HG03039 (cell line): ENCODE results near the gene CTAG2.
"Not testable (repeated sequence)": the region's sequence is repeated elsewhere in the genome, so short reads cannot be mapped to it uniquely, and the experiment has no call there.

Experiments
- ATAC-seq: cut with Tn5 transposase; IDR thresholded peaks from one replicate; pipeline ENCODE4 v1.9.1; 2021; ENCODE audit warnings: mild to moderate bottlenecking, moderate library complexity; ENCODE audit not compliant: unreplicated experiment

Gene CTAG2

DNA sequence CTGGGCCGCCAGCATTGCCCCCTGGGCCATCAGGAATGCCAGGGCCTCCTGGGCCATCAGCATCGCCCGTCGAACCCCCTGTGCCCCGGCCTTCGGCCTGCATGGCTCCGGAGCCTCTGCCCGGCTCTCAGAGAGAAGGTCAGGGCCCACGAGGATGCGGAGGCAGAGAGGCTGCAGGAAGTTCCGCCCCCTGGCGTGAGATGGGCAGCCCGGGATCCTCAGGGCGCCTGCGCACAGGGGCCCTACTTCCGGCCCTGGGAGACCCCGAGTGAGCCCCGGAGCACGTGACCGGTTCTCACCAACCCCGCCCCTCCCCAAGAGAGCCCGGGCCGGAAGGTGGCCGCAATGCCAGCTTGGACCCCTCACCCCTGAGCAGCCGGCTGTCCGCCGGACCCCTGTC, at the start of gene CTAG2:
Gene CTAG2, minus strand, starts transcription at position 167 of the 400 bp plus-strand sequence. Its CDS starts 64 bp downstream, at position 103.
- ATAC-seq, result not testable (repeated sequence)

DNA sequence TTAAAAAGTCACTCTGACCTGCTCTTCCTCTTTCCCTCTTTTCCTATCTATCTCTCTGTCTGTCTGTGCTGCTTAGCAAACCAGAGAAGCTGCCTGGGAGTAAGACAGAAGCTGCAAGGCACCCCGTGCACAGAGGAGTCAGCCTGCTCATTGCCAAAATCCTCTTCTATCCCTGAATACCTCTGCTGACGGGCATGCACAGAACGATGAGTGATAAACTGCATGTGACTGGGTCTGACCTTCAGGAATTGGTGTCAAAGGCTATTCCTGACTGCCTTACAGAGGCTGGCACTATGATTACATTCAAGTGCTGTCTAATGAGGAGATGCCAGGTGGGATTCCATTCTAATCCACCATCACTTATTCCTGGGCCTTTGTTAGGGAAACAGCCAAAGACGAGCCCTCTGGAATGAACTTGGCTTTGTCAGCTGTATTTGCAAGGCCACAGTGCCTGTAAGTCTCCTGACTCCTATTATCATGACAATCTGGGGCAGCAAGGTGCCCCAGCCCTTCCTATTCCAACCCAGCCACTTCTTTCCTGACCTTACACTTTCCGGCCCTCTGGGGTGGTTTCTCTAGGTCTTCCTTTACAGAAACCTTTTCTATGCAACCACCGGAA, 45.4 kb upstream of the CTAG2 start:
- ATAC-seq, result no peak

DNA sequence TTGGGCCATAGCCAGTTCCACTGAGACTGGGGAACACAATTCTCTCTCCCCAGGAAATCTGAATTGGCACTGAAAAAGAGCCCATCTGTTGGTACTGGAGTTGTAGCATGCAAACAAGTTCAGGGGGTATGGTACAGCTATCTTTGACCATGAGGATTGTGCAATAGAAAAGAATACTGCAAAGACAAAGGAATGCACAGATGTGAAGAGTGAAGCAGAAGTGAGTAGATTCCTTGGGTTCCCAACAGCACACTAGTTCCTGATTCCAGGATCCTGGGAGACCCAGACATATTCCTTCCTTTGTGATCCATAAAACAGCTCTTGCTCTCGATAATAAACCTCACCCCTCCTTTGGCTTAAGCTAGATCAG, 43.3 kb upstream of the CTAG2 start:
- no peak for ATAC-seq

DNA sequence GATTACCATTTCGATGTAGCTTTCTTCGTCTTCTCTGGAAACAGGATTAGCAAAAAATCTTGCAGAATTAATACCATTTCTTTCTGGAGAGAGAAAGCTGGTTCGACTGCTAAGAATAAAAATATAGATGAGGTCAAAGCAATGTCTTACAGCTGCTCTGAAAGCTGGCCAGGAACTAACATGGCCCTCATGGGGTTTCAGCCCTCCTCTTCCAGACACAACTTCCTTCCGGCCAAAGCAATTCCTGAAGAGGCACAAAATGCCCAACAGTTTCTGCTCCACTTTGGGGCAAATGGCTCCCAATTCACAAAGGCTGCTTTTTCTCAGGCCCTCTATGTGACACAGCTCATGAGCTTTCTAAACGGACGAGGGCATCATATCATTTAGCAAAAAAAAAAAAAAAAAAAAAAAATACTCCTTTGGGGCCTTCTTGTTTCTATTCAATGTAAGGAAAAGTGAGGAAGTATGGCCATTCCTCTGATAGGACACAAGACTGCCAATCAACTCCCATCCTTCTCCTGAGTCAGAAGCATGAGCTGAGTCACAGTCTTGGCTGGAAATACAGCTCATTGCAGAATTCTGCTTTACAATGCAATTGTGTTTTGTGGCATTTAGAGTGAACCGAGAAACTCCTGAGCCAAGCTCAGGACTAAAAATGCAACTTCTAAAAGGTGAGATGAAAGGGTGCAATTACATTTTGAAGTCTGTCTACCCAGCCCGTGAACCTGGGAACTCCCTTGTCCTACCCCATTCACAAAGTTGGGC, 42.7 kb upstream of the CTAG2 start:
- no peak for ATAC-seq

DNA sequence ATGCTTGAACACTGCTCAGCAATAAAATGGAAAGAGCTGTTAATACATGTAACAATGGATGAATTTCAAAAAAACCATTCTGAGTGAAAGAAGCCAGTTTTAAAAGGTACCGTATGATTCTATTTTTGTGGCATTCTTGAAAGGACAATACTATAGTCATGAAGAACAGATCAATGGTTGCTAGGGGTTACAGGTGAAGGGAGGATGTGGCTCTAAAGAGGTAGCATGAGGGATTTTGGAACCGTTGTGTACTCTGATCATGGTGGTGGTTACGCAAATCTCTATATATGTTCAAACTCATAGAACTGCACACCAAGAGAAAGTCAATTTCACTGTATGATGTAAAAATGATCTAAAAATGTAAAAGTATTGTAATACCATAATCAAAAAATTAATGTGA, 40.0 kb upstream of the CTAG2 start:
- ATAC-seq, result no peak

DNA sequence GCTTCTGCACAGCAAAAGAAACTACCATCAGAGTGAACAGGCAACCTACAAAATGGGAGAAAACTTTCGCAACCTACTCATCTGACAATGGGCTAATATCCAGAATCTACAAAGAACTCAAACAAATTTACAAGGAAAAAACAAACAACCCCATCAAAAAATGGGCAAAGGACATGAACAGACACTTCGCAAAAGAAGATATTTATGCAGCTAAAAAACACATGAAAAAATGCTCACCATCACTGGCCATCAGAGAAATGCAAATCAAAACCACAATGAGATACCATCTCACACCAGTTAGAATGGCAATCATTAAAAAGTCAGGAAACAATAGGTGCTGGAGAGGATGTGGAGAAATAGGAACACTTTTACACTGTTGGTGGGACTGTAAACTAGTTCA, 37.1 kb upstream of the CTAG2 start:
- not testable (repeated sequence) for ATAC-seq

DNA sequence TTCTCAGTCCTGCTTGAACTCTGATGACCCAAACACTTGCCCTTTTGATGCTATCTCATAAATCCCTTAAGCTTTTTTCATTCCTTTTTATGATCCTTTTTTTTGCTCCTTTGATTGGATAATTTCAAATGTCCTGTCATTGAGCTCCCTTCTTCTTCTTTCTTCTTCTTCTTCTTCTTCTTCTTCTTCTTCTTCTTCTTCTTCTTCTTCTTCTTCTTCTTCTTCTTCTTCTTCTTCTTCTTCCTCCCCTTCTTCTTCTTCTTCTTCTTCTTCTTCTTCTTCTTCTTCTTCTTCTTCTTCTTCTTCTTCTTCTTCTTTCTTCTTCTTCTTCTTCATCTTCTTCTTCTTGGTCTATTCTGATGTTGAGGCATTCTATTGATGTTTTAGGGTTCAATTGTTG, 18.7 kb upstream of the CTAG2 start:
- not testable (repeated sequence) for ATAC-seq

DNA sequence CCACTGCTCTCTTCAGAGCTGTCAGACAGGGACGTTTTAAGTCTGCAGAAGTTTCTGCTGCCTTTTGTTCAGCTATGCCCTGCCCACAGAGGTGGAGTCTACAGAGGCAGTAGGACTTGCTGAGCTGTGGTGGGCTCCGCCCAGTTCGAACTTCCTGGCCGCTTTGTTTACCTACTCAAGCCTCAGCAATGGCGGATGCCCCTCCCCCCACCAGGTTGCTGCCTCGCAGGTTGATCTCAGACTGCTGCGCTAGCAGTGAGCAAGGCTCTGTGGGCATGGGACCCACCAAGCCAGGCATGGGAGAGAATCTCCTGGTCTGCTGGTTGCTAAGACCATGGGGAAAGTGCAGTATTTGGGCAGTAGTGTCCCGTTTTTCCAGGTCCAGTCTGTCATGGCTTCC, 17.5 kb upstream of the CTAG2 start:
- ATAC-seq, result not testable (repeated sequence)

DNA sequence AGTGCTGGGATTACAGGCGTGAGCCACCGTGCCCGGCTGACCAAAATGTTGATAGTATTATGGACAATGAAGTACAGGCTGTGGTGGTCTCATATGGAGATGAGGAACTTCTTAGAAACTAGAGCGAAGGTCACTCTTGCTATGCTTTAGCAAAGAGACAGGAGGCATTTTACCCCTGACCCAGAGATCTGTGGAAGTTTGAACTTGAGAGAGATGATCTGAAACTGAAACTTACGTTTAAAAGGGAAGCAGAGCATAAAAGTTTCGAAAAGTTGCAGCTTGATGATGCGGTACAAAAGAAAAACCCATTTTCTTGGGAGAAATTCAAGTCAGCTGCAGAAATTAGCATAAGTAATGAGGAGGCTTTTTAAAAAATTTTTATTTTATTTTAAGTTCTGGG, 8.5 kb upstream of the CTAG2 start:
- ATAC-seq, result no peak

DNA sequence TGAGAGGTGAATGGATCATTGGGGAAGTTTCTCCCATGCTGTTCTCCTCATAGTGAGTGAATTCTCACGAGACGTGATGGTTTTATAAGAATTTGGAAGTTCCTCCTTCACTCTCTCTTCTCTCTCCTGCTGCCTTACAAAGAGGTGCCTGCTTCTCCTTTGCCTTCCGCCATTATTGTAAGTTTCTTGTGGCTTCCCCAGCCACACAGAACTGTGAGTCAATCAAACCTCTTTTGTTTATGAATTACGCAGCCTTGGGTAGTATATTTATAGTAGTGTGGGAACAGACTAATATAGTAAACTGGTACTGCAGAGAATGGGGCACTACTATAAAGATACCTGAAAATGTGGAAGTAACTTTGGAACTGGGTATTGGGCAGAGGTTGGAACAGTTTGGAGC, 7.8 kb upstream of the CTAG2 start:
- ATAC-seq, result no peak

DNA sequence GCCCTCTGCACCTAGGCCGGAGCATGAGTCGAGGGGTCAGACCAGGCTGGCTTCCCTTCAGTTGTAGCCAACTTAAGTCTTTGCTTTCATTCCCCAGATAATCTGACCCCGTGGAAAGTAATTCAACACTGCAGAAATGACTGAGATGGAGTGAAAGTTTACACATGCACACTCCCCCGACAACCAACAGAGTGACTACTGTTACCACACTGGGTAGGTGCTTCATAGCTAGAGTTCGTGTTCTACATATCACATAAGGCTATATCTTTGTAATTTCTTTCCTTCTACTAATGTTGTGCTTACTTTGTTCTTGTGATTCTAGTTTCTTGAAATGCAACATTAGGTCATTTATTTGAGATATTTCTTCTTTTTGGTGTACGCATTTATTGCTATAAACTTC, 7.2 kb upstream of the CTAG2 start:
- no peak for ATAC-seq

DNA sequence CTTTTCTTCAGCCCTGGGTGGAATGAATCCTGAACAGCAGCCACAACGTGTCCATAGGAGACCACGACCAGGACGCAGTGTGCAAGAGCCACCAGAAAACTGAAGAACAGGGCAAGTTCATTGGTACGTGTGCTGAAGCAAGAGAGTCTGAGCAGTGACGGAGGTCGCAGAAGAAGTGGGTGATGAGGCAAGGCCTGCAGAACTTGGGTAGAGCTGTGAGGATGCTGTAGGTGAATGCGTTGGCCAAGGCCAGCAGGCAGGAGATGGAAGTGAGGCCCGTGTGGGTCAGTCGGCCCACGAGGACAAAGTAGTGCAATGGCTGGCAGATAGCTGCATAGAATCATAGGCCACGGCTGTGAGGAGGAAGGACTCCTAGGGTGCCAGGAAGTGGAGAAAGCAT, 5.6 kb upstream of the CTAG2 start:
- no peak for ATAC-seq

DNA sequence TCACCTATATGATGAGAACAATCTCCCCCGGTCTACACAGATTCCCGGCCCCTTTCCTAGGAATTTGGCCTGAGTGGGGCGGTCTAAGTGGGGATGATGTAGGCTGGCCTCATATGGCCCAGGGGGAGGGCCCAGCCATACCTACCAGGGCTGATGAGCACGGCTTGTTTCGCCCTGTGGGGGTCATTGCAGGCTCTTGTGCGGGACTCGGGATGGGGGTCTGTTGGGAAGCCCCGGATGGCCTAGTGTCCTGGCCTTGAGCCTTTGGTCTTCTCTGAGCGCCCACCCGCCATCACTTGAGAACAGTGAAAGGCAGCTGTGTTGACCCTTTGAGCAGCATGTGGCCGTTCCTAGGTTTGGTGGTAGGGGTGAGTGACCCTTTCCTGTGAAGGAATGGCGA, 4.8 kb upstream of the CTAG2 start:
- no peak for ATAC-seq

DNA sequence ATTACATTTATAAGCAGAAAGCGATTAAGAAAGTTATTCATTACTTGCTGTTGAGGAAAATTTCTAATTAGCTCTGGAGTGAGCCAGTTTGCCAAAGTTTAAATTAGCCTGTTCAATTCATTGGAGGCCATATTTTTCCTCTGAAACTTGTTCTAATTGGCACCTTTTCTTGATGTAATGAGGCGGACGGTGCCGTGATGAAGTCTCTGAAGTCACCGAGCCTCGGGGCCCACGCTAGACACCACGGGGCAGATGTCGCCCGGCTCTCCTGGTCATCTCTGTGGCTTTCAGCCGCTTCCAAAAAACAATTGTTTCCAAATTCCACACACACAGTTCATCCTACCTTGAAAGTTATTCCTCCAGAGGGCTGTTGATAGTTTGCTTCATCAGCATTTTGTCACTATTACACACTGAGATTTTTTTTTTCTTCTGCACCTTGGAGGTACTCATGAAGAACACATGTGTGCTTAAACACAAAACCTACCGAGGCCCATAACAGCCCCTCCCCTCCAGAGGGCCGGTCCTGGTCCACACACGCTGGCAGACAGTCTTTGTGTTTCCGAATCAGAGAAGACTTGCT, 3.9 kb upstream of the CTAG2 start:
- ATAC-seq, result no peak

DNA sequence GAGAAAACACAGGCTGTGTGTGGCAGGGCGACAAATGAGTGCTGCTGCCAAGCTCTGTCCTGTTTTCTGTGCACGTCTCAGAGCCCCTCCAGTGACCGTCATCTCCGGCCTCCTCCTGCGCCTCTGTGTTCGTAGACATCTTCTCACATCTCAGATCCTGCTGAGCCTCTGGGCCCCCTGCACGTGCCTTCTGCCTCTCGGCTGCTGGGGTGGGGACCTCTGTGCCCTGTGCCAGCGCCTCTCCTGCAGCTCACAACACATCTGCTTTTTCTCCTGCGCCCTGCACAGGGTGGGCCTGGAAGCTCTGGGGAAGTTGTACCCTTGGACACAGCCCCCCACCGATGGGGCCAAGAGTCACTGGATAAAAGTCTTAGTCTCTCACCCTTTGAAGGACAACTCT, 2.4 kb upstream of the CTAG2 start:
- ATAC-seq, result no peak

DNA sequence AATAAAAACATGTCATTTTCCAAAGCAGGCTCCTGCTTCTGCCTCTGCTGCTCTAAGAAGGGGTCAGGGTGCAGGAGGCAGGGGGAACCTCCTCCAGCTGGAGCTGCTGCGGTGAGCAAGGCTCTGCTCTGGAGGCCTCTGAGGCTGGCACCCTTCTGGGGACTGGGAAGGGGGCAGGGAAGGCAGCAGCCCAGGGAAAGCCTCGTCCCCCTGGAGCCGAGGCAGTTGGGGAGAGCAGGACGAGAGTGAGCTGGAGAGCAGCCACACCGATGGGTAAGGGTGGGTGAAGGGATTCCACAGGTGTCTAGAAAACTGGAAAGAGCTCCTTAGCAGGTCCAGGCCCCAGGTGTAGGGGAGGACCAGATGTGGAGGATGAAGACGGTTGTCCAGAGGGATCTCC, 2.0 kb upstream of the CTAG2 start:
- ATAC-seq, result no peak

DNA sequence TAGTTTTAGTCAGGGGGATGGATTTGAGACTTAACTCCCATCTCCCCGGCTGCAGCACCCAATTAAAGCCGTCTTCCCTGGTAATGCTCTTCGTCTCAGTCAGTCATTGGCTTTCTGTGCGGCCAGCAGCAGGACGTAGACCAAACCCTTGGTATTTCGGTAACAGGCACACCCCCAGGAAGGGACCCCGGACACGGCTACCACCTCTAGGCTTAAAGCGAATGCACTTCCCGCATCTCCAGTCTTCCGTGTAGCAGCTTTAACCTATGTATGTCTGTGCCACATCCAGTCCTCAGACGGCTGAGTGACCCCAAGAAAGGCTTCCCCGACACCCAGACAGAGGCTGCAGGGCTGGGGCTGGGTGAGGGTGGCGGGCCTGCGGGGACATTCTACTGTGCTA, 1.5 kb upstream of the CTAG2 start:
- ATAC-seq, result no peak

DNA sequence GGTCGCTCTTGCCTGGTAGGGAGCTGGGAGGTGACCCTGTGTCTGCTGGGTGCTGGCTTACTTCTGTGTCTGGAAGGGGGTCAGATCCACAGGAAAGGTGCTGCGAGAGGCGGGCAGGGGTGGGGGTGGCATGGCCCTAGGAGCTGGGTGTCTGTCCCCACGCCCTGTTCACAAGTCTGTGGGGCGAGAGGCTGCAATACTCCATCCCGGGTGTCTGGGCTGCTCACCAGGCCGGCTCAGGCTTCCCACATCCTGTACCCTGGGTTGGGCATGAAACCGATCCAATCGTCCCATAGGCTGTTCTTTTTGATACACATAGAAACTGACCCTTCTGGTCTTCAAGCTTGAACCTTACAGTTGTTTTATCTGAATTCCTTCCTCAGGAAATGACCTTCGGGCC, 993 bp upstream of the CTAG2 start:
- ATAC-seq, result no peak

DNA sequence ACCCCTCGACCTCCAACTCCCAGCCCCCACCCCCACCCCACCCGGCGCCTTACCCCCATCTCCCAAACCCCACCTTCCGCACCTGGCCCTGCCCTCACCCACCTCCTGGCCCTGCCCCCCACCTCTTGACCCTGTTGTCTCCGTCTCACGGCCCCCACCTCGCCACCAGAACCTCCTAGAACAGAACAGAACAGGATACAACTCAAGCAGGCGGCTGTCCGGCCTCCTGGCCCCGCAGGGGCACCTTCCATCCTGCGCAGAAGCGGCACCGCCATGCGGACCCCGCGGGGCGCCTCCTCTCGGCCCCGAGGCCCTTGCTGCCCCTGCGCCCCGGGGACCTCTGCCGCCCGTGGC, 354 bp downstream of the CTAG2 start:
- ATAC-seq, result no peak

DNA sequence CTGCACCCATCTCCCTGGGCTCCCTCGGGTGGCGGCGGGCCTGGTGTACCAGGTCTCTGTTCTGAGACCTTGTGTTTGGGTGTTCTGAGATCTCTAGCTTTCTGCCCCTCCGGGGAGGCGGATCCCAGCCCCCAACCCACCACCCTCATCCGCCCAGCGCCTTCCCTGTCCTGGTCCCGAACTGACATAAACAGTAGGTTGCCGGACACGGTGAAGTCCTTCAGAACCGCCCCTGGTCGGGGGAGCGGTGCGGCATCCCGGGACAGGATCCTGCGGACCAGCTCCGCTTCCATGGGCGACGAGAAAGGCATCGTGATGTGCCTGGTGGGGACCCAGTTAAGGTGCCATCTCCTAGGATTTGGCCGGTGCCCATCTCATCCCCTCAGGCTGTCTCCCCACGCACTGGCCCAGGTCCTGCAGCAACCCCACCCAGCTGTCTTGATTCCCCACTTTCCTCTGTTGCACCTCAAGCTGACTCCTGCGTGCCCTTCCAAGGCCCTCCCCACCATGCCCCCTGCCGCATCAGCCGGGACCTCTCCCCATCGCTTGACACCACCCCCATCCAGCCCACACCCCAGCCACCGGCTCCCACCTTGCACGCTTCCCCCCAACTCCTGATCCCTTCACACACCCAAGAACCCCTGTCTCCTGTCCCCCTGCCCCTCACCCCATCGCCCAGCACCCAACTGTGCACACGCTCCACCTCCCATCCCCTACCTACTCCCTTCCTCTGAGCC, 900 bp downstream of the CTAG2 start:
- ATAC-seq, result no peak

DNA sequence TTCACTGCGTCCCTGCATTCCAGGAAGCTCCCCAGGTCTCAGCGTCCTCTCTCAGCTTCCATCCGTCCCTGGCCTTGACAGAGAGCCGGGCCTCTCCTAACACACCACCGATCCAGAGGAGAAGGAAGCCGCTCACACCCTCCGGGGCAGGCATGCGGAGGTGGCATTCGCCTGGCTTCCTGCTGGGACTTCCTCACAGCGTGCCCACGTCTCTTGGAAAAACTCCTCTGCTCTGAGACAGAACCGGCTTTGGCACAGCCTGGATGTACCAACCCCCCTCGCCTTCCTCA, 3.2 kb downstream of the CTAG2 start:
- no peak for ATAC-seq
